Mammary epithelial cell (primary cell): ENCODE results near the gene VEGFB.

ENCODE experiments used
- EZH2 ChIP-seq: IDR thresholded peaks from 2 replicates; pipeline ENCODE4 v1.6.1; 2012; ENCODE audit warnings: low read length, inconsistent platforms, borderline replicate concordance
- TF ChIP-seq, protein P1 (sequence below), 2 donors: IDR thresholded peaks in 1 of 2; conservative IDR thresholded peaks in 1 of 2; 2 replicates each; pipeline ENCODE4 v1.5.1; 2011 to 2012; ENCODE audit warnings: inconsistent platforms in 2 of 2, low read length in 2 of 2, mild to moderate bottlenecking in 2 of 2, control low read depth in 1 of 2, low read depth in 1 of 2; ENCODE audit not compliant: insufficient read depth in 1 of 2; ENCODE audit errors: extremely low read depth in 1 of 2

GRCh38 chr11:64262271-64263002 is 28.1 kb downstream of the VEGFB start:
- TF ChIP-seq, protein P1, sequence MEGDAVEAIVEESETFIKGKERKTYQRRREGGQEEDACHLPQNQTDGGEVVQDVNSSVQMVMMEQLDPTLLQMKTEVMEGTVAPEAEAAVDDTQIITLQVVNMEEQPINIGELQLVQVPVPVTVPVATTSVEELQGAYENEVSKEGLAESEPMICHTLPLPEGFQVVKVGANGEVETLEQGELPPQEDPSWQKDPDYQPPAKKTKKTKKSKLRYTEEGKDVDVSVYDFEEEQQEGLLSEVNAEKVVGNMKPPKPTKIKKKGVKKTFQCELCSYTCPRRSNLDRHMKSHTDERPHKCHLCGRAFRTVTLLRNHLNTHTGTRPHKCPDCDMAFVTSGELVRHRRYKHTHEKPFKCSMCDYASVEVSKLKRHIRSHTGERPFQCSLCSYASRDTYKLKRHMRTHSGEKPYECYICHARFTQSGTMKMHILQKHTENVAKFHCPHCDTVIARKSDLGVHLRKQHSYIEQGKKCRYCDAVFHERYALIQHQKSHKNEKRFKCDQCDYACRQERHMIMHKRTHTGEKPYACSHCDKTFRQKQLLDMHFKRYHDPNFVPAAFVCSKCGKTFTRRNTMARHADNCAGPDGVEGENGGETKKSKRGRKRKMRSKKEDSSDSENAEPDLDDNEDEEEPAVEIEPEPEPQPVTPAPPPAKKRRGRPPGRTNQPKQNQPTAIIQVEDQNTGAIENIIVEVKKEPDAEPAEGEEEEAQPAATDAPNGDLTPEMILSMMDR (conservative IDR thresholded peaks at IDR 0.05 in 1 of 2, IDR thresholded peaks at IDR 0.05 in 1 of 2; ENCODE audit: extremely low read depth in 1 of 2, insufficient read depth in 1 of 2, low read depth in 1 of 2, low read length in 2 of 2) = no peak
- no peak for TF ChIP-seq EZH2
